Loucy (cell line): Measurements from ENCODE around the gene C19orf85.

Source experiments
- EZH2phosphoT487 ChIP-seq: fragments of 200-600 bp; IDR thresholded peaks from 2 replicates; pipeline ENCODE4 v1.6.1; 2018; ENCODE audit warnings: antibody characterized with exemption, mild to moderate bottlenecking, moderate library complexity, borderline replicate concordance
- TF ChIP-seq, protein P1 (sequence below): fragments of 200-600 bp; sonication (generic); conservative IDR thresholded peaks from 2 replicates; pipeline ENCODE4 v1.5.1; 2014; ENCODE audit warnings: mild to moderate bottlenecking, antibody characterized with exemption, low read length

DNA sequence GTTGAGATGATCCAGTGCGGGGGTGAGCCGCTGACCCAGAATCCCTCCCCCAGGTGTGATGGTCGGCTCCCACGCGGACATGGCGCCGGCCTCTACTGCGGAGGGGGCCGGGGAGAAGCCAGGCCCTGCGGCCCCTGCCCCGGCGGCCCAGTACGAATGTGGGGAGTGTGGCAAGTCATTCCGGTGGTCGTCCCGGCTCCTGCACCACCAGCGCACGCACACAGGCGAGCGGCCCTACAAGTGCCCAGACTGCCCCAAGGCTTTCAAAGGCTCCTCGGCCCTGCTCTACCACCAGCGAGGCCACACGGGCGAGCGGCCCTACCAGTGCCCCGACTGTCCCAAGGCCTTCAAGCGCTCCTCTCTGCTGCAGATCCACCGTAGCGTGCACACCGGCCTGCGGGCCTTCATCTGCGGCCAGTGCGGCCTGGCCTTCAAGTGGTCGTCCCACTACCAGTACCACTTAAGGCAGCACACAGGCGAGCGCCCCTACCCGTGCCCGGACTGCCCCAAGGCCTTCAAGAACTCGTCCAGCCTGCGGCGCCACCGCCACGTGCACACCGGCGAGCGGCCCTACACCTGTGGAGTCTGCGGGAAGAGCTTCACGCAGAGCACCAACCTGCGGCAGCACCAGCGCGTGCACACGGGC, 16.7 kb upstream of the C19orf85 start:
- TF ChIP-seq, protein P1, sequence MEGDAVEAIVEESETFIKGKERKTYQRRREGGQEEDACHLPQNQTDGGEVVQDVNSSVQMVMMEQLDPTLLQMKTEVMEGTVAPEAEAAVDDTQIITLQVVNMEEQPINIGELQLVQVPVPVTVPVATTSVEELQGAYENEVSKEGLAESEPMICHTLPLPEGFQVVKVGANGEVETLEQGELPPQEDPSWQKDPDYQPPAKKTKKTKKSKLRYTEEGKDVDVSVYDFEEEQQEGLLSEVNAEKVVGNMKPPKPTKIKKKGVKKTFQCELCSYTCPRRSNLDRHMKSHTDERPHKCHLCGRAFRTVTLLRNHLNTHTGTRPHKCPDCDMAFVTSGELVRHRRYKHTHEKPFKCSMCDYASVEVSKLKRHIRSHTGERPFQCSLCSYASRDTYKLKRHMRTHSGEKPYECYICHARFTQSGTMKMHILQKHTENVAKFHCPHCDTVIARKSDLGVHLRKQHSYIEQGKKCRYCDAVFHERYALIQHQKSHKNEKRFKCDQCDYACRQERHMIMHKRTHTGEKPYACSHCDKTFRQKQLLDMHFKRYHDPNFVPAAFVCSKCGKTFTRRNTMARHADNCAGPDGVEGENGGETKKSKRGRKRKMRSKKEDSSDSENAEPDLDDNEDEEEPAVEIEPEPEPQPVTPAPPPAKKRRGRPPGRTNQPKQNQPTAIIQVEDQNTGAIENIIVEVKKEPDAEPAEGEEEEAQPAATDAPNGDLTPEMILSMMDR: no peak
- TF ChIP-seq EZH2phosphoT487: no peak
